K562 (cell line): ENCODE data around the gene C10orf90. TPM values are rescaled to one million over a fixed set of nuclear protein-coding genes. Genes with fewer than 3 reads are reported as not detected.

ENCODE experiments used
- ATAC-seq: fragments of 200-7000 bp; cut with Tn5 transposase; 3 replicates; pipeline ENCODE4 v1.9.1; 2020; ENCODE audit warnings: moderate library complexity
- BruUV-seq: library from RNA; stranded (reverse); fragments of 400-500 nt; replicated peaks from 2 replicates; lab custom pipeline; 2021; lab: Mats Ljungman, UMichigan
- CTCF ChIA-PET: fragments of 300-600 bp; formaldehyde crosslinking; extraction: SDS; loops from one replicate; lab custom pipeline; 2021; ENCODE audit warnings: low intra/inter-chr PET ratio; lab: Yijun Ruan, JAX
- POLR2A ChIA-PET: fragments of 300-600, 350-650 bp; sonication (Branson Sonifier 250); formaldehyde crosslinking; extraction: SDS; loops from one replicate; lab custom pipeline; 2021; ENCODE audit warnings: antibody characterized with exemption, inconsistent platforms; lab: Yijun Ruan, JAX
- DNase-seq, 4 experiments: peaks; one replicate each; pipeline versions ENCODE4 v3.0.0 to v3.0.0-alpha.2; 2011 to 2018; ENCODE audit warnings: low spot score in 3 of 4, mixed read lengths in 3 of 4; ENCODE audit errors: extremely low read depth in 1 of 4
- FAIRE-seq: peaks from 2 replicates; lab custom pipeline; 2011; peaks lifted over from hg19 to GRCh38; lab: Jason Lieb, UNC
- H2AFZ ChIP-seq: 2 replicates; pipeline ENCODE4 v1.6.0; 2011; ENCODE audit warnings: low read depth, low read length, control low read depth, inconsistent platforms
- H3K27ac ChIP-seq: fragments of 200-600 bp; 3 replicates; pipeline ENCODE4 v1.8.0; 2011; ENCODE audit warnings: low read depth, mild to moderate bottlenecking, control low read depth, inconsistent platforms, low read length, moderate library complexity, mixed read lengths; ENCODE audit errors: extremely low read depth
- H3K27me3 ChIP-seq, 2 experiments: fragments of 300-600 bp in 1 of 2; 2 replicates in 1 of 2; 3 replicates in 1 of 2; pipeline versions ENCODE4 v1.6.0 to v1.8.0; 2011; ENCODE audit warnings: inconsistent platforms in 2 of 2, low read length in 2 of 2, mild to moderate bottlenecking in 1 of 2, mixed read lengths in 1 of 2, moderate library complexity in 1 of 2; ENCODE audit not compliant: control insufficient read depth in 2 of 2, insufficient read depth in 2 of 2
- H3K36me3 ChIP-seq: fragments of 300-600 bp; 3 replicates; pipeline ENCODE4 v1.8.0; 2011; ENCODE audit warnings: mild to moderate bottlenecking, low read length, inconsistent platforms; ENCODE audit not compliant: control insufficient read depth, insufficient read depth
- H3K4me1 ChIP-seq, 2 experiments: fragments of 200-600 bp in 1 of 2; replicated peaks in 1 of 2; 2 replicates in 1 of 2; 3 replicates in 1 of 2; pipeline versions ENCODE4 v1.5.1 to v1.8.0; 2011; ENCODE audit warnings: inconsistent platforms in 2 of 2, low read length in 2 of 2, mild to moderate bottlenecking in 1 of 2, mixed read lengths in 1 of 2, moderate library complexity in 1 of 2; ENCODE audit not compliant: control insufficient read depth in 2 of 2, insufficient read depth in 2 of 2
- H3K4me2 ChIP-seq: 2 replicates; pipeline ENCODE4 v1.6.1; 2011; ENCODE audit warnings: low read length, control low read depth, inconsistent platforms, mixed read lengths; ENCODE audit not compliant: insufficient read depth
- H3K4me3 ChIP-seq: fragments of 200-600 bp; sonication (generic), shearing (Covaris generic); 2 replicates; pipeline ENCODE4 v1.5.1; 2016; ENCODE audit warnings: control low read depth, inconsistent platforms
- H3K79me2 ChIP-seq: fragments of 200-600 bp; 3 replicates; pipeline ENCODE4 v1.8.0; 2011; ENCODE audit warnings: low read length, inconsistent platforms; ENCODE audit not compliant: control insufficient read depth, insufficient read depth
- H3K9ac ChIP-seq, 2 experiments: 2 replicates each; pipeline versions ENCODE4 v1.6.0 to v1.6.1; 2011; ENCODE audit warnings: low read depth in 2 of 2, low read length in 2 of 2, control low read depth in 1 of 2, inconsistent platforms in 1 of 2, mild to moderate bottlenecking in 1 of 2, mixed read lengths in 1 of 2; ENCODE audit not compliant: insufficient read depth in 1 of 2
- H3K9me1 ChIP-seq: one replicate; pipeline ENCODE4 v1.6.0; 2011; ENCODE audit warnings: inconsistent platforms, mild to moderate bottlenecking, low read length, moderate library complexity; ENCODE audit not compliant: control insufficient read depth, insufficient read depth
- H3K9me3 ChIP-seq: replicated peaks from 2 replicates; pipeline ENCODE4 v1.5.1; 2011; ENCODE audit warnings: low read depth, low read length, inconsistent platforms; ENCODE audit not compliant: control insufficient read depth, insufficient read depth
- H4K20me1 ChIP-seq: replicated peaks from 2 replicates; pipeline ENCODE4 v1.6.1; 2011; ENCODE audit warnings: low read length, inconsistent platforms, mixed read lengths; ENCODE audit not compliant: control insufficient read depth, insufficient read depth
- ARID2 ChIP-seq: fragments of 450-650 bp; IDR thresholded peaks from 2 replicates; pipeline ENCODE4 v1.6.1; 2017; ENCODE audit warnings: antibody characterized with exemption, mild to moderate bottlenecking
- KDM4B ChIP-seq, 2 experiments: fragments of 450-650 bp in 1 of 2; sonication (generic) in 1 of 2; IDR thresholded peaks; 2 replicates each; pipeline ENCODE4 v1.6.1; 2016 to 2017; ENCODE audit warnings: borderline replicate concordance in 2 of 2, antibody characterized with exemption in 1 of 2, low read depth in 1 of 2, mild to moderate bottlenecking in 1 of 2
- L3MBTL2 ChIP-seq: fragments of 450-650 bp; IDR thresholded peaks from 2 replicates; pipeline ENCODE4 v1.6.1; 2016; ENCODE audit warnings: mild to moderate bottlenecking, moderate library complexity
- MAFG ChIP-seq: fragments of 450-650 bp; conservative IDR thresholded peaks from 2 replicates; pipeline ENCODE4 v1.6.1; 2016; ENCODE audit warnings: missing genetic modification characterization, missing compliant biosample characterization
- NR2F6 ChIP-seq: fragments of 450-650 bp; formaldehyde crosslinking; IDR thresholded peaks from 2 replicates; pipeline ENCODE4 v1.4.0; 2020; ENCODE audit warnings: mild to moderate bottlenecking
- SMAD1 ChIP-seq: fragments of 150-350 bp; IDR thresholded peaks from 2 replicates; pipeline ENCODE4 v1.6.1; 2014; ENCODE audit warnings: low read length, low read depth; ENCODE audit not compliant: partially characterized antibody
- ZNF165 ChIP-seq: fragments of 250-450 bp; sonication (Bioruptor Pico); IDR thresholded peaks from 2 replicates; pipeline ENCODE4 v1.4.0; 2020; ENCODE audit warnings: borderline replicate concordance
- ZNF316 ChIP-seq: fragments of 450-650 bp; IDR thresholded peaks from 2 replicates; pipeline ENCODE4 v1.6.1; 2016
- WGBS: fragments of 100-300 bp; shearing (Covaris generic); methylation state at CpG from one replicate; pipeline ENCODE4 v1.1.6; 2016; ENCODE audit warnings: low coverage, mixed read lengths; ENCODE audit not compliant: insufficient coverage; ENCODE audit errors: missing lambda C conversion rate; 5-methylcytosine and 5-hydroxymethylcytosine counted together
- in situ Hi-C: fragments of 300-500 bp; cut with MboI; formaldehyde crosslinking; loops from 4 replicates; pipeline ENCODE4 v1.15.0; 2018; ENCODE audit warnings: inconsistent platforms, mixed read lengths
- intact Hi-C: fragments of 100-400 bp; cut with micrococcal nuclease; formaldehyde crosslinking; loops from 2 replicates; pipeline ENCODE4 v1.14.2; 2022
- polyA plus RNA-seq, 8 experiments: library from polyadenylated mRNA; depleted of rRNA in 4 of 8; stranded (reverse) in 5 of 8; unstranded in 3 of 8; fragments of >200 nt; fragmentation: Nextera tagmentation in 2 of 8; fragmentation: Illumina TruSeq in 1 of 8; extraction: Ambion mirVana in 2 of 8; extraction: Trizol in 1 of 8; gene quantifications; 2 replicates each; pipeline versions ENCODE4 v1.2.1 to v1.2.3, GENCODE V29; 2011 to 2014; ENCODE audit warnings: inconsistent platforms in 1 of 8, missing spikeins in 1 of 8
- total RNA-seq, 7 experiments: library from RNA; depleted of rRNA in 6 of 7; stranded (reverse); fragments of >200 nt in 6 of 7; fragmentation: Illumina TruSeq in 2 of 7; extraction: Trizol in 2 of 7; gene quantifications; 2 replicates each; pipeline versions ENCODE4 v1.2.1 to v1.2.3, GENCODE V29; 2011 to 2021; ENCODE audit warnings: low replicate concordance in 1 of 7

C10orf90 gene
- total and polyA plus RNA-seq, 9 of the 15 experiments (the other 6 are each of a cell fraction or from before 2014, with no cell fraction given): not detected

GRCh38 chr10:126536148-126536547 lies 134.3 kb downstream of the C10orf90 start (continued):
- TF ChIP-seq ZNF316 (peak; percentile 16; the same call in 1 of the 2 replicates), MAFG (tag) (0 out of 2 replicates have a peak, but pooled peaks have one; percentile 9), ARID2 (no peak), NR2F6 (CRISPR knock-in tag) (no peak), SMAD1 (no peak)

DNA sequence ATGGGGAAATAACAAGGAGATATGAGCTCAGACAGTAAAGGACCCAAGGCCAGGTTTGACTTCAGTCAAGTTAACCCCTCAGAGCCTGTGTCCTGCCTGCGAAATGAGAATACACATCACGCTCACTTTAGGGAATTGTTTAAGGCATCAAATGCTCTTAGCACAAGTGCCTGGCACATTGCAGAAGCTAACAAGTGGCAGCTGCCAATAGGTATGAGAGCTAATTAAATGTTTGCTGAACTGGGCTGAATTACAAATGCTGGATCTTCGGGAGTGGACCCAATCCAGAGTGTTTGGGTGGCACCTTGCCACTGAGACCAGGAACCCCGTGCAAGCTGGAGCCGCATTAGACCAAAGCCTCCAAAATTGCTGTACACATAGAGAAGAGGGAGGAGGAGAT lies 136.8 kb downstream of the C10orf90 start:
- no peak overlapping the region for H3K4me3 ChIP-seq
- H2AFZ ChIP-seq: no peak overlapping the region
- no peaks in the 10 kb centered on the region for H3K36me3 ChIP-seq
- WGBS: 0% methylated on average over 5 of the region's 5 CpGs
- ChIA-PET POLR2A (no interaction called here), CTCF (no interaction called here)
- no peak for FAIRE-seq
- H4K20me1 ChIP-seq: no peaks in the 10 kb centered on the region
- no peak overlapping the region for H3K27ac ChIP-seq
- no peaks in the 10 kb centered on the region for H3K79me2 ChIP-seq
- H3K9me3 ChIP-seq: no peaks in the 10 kb centered on the region
- no peak for DNase-seq
- BruUV-seq: no TSS peak
- H3K9me1 ChIP-seq: no peaks in the 10 kb centered on the region
- no peak for ATAC-seq
- intact Hi-C loops: no loop called here
- no peaks in the 10 kb centered on the region for H3K27me3 ChIP-seq
- in situ Hi-C loops: no loop called here
- no peak overlapping the region for H3K9ac ChIP-seq
- no peak for TF ChIP-seq ZNF165 (CRISPR knock-in tag)
- TF ChIP-seq L3MBTL2: no peak
- no peak for TF ChIP-seq KDM4B (IDR thresholded peaks at IDR 0.05; ENCODE audit: borderline replicate concordance in 2 of 2, low read depth in 1 of 2)
- H3K4me2 ChIP-seq: no peak overlapping the region
- H3K4me1 ChIP-seq: no peaks in the 10 kb centered on the region
